ENCODE results near the gene SYTL2. TPM values are rescaled to one million over a fixed set of nuclear protein-coding genes. Genes with fewer than 3 reads are reported as not detected.
"Not testable (repeated sequence)": the region's sequence is repeated elsewhere in the genome, so short reads cannot be mapped to it uniquely, and the experiment has no call there.

SYTL2 gene
- total and polyA plus RNA-seq, 5 donors = 4.3 to 7.3 (median 5.7) TPM

DNA sequence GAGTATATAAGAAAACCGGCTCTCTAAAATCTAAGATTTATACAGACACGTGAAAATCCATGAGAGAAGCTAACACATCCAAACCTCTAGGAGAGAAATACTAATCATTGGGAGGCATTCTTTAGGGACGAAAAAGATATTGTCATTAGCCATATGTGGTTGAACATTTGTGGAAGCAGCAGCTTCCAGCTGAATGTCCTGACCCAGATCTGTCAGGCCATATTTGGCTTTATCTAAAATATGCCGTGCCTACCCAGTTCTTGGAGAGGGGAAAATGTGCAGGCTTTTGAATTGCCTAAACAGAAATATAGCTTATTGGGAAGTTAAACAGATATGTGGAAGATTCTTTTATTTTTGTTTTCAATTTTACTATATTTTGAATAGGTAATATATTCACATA is 131.4 kb downstream of the SYTL2 start:
- Histone ChIP-seq H3K27ac (ENCODE audit: low read length) (no peak overlapping the region), H3K4me3 (ENCODE audit: low read length) (no peak overlapping the region), H3K27me3 (ENCODE audit: control insufficient read depth, insufficient read depth) (no peaks in the 10 kb centered on the region), H3K9me3 (ENCODE audit: control insufficient read depth, low read length) (no peaks in the 10 kb centered on the region), H3K4me1 (ENCODE audit: control insufficient read depth, insufficient read depth, low read length) (no peaks in the 10 kb centered on the region)
- WGBS = 58% methylated on average over 4 of the region's 4 CpGs
- intact Hi-C loops (cut with DNase I) = no loop called here
- ATAC-seq (no peak), DNase-seq (no peak)

DNA sequence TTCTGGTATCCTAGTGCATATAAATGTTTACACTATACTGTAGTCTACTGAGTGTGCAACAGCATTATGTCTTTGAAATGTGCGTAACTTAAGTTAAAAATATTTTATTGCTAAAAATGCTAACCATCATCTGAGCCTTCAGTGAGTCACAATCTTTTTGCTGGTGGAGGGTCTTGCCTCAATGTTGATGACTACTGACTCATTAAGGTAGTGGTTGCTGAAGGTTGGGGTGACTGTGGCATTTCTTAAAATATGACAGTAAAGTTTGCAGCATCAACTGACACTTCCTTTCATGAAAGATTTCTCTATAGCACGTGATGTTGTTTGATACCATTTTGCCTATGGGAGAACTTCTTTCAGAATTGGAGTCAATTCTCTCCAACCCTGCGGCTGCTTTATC is 137.5 kb downstream of the SYTL2 start:
- H3K27me3 ChIP-seq (ENCODE audit: control insufficient read depth, insufficient read depth) = no peaks in the 10 kb centered on the region
- no peaks in the 10 kb centered on the region for H3K4me1 ChIP-seq (ENCODE audit: control insufficient read depth, insufficient read depth, low read length)
- H3K9me3 ChIP-seq (ENCODE audit: control insufficient read depth, low read length) = no peaks in the 10 kb centered on the region
- 87% methylated on average over 3 of the region's 3 CpGs for WGBS
- no peak overlapping the region for H3K4me3 ChIP-seq (ENCODE audit: low read length)
- no peak for ATAC-seq
- intact Hi-C loops (cut with DNase I) = no loop called here
- DNase-seq = no peak
- no peak overlapping the region for H3K27ac ChIP-seq (ENCODE audit: low read length)

DNA sequence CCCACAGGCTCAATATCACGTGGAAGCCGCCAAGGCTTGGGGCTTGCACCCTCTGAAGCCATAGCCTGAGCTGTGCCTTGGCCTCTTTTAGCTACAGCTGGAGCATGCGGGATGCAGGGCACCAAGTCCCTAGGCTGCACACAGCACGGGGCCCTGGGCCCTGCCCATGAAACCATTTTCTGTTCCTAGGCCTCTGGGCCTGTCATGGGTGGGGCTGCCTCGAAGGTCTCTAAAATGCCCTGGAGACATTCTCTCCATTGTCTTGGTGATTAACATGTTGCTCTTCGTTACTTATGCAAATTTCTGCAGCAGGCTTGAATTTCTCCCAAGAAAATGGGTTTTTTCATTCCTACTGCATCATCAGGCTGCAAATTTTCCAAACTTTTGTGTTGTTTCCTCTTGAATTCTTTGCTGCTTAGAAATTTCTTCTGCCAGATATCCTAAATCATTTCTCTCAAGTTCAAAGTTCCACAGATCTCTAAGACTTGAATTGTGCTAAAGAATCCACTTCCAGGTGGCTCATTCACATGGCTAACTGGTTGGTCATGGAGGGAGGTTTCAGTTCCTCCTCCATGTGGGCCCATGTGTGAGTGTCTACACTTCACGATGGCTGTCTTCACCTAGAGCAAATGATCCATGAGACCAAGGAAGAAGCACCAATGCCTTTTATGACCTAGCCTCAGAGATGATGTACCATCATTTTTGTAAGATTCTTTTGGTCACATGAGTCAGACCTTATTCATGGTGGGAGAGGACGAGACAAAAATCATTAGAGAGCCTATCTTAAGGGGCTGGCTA is 138.6 kb downstream of the SYTL2 start:
- Histone ChIP-seq H3K27me3 (ENCODE audit: control insufficient read depth, insufficient read depth) (no peaks in the 10 kb centered on the region), H3K9me3 (ENCODE audit: control insufficient read depth, low read length) (no peaks in the 10 kb centered on the region), H3K4me1 (ENCODE audit: control insufficient read depth, insufficient read depth, low read length) (no peaks in the 10 kb centered on the region), H3K27ac (ENCODE audit: low read length) (no peak overlapping the region), H3K4me3 (ENCODE audit: low read length) (no peak overlapping the region)
- intact Hi-C loops (cut with DNase I) = no loop called here
- WGBS = 87% methylated on average over 8 of the region's 8 CpGs
- DNase-seq (no peak), ATAC-seq (no peak)

DNA sequence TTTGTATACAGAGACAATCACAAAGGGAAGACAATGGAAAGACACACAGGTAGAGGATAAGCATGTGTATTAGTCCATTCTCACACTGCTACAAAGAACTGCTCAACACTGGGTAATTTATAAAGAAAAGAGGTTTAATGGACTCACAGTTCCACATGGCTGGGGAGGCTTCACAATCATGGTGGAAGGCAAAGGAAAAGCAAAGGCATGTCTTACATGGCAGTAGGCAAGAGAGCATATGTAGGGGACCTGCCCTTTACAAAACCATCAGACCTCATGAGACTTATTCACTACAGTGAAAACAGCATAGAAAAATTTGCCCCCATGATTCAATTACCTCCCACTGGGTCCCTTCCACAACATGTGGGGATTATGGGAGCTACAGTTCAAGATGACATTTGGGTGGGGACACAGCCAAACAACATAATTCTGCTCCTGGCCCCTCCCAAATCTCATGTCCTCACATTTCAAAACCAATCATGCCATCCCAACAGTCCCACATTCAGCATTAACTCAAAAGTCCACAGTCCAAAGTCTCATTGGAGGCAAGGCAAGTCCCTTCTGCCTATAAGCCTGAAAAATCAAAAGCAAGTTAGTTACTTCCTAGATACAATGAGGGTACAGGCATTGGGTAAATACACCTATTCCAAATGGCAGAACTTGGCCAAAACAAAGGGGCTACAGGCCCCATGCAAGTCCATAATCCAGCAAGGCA is 139.8 kb downstream of the SYTL2 start:
- H3K9me3 ChIP-seq (ENCODE audit: control insufficient read depth, low read length); H3K4me3 ChIP-seq (ENCODE audit: low read length); H3K4me1 ChIP-seq (ENCODE audit: control insufficient read depth, insufficient read depth, low read length); H3K27me3 ChIP-seq (ENCODE audit: control insufficient read depth, insufficient read depth); intact Hi-C loops (cut with DNase I); H3K27ac ChIP-seq (ENCODE audit: low read length); ATAC-seq; DNase-seq: not testable (repeated sequence)

DNA sequence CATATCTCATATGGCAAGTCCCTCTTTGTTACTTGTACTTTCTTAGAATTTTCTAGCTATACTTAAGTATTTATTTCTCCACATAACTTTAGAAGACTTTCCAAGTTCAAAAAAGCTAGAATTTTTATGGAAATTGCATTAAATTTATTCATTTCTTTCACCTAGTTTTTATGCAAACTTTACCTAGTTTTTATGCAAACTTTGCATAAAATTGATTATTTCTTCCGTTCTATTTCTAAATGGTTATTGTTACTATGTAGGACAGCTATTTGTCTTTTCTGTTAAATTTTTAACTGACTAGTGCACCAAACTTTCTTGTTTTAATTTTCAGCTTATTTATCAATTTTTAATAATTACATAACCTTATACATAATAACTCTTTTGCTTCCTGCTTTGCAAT is 142.8 kb downstream of the SYTL2 start:
- H3K27ac ChIP-seq (ENCODE audit: low read length) = no peak overlapping the region
- no peaks in the 10 kb centered on the region for H3K27me3 ChIP-seq (ENCODE audit: control insufficient read depth, insufficient read depth)
- ATAC-seq (no peak), DNase-seq (no peak)
- no peaks in the 10 kb centered on the region for H3K9me3 ChIP-seq (ENCODE audit: control insufficient read depth, low read length)
- intact Hi-C loops (cut with DNase I) = no loop called here
- 94% methylated on average over 1 of the region's 1 CpG for WGBS
- H3K4me1 ChIP-seq (ENCODE audit: control insufficient read depth, insufficient read depth, low read length) = no peaks in the 10 kb centered on the region
- no peak overlapping the region for H3K4me3 ChIP-seq (ENCODE audit: low read length)

DNA sequence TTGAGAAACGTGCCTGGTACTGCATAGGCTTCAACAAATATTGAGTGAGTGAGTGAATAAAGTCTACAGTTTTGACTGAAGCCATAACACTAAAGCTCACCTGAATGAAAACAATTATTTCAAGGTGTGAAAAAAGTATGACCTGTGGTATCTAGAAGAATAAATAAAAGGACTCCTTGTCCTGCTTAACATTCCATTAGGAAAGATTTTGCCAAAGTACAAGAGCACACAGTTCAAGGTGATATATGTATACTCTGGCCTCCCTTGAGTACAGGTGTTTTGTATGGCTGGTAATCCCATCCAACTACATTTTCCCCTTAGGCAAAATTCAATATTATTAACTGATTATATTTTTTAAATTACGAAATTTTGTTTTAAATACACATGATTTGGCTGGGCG is 144.3 kb downstream of the SYTL2 start:
- 93% methylated on average over 3 of the region's 3 CpGs for WGBS
- no peak overlapping the region for H3K27ac ChIP-seq (ENCODE audit: low read length)
- H3K27me3 ChIP-seq (ENCODE audit: control insufficient read depth, insufficient read depth) = no peaks in the 10 kb centered on the region
- intact Hi-C loops (cut with DNase I) = no loop called here
- ATAC-seq (no peak), DNase-seq (no peak)
- H3K4me1 ChIP-seq (ENCODE audit: control insufficient read depth, insufficient read depth, low read length) = no peaks in the 10 kb centered on the region
- no peaks in the 10 kb centered on the region for H3K9me3 ChIP-seq (ENCODE audit: control insufficient read depth, low read length)
- no peak overlapping the region for H3K4me3 ChIP-seq (ENCODE audit: low read length)

DNA sequence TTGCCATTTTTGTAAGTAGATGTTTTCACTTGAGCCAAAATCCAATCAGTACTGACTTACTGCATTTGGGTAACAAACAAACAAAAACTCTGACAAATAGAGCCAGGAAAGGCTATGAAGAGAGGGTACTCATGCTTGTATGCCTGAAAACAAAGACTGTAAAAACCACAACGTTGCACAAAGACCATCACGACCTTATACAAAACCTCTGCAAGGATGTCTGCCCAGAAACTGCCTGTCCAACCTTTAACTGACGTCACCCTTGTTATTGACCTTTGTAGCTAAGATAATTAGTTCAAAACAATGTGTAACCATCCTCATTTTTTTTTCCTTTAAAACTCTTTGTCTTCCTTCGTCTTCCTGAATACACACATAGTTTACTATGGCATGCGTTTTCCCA is 145.2 kb downstream of the SYTL2 start:
- no peaks in the 10 kb centered on the region for H3K4me1 ChIP-seq (ENCODE audit: control insufficient read depth, insufficient read depth, low read length)
- H3K9me3 ChIP-seq (ENCODE audit: control insufficient read depth, low read length) = no peaks in the 10 kb centered on the region
- intact Hi-C loops (cut with DNase I) = loop anchor here in 1 of 4 donors (2.0 kb wide), 1 partner anchor 37 kb away; the partner anchor contains the start of gene TMEM126B
- no peak overlapping the region for H3K4me3 ChIP-seq (ENCODE audit: low read length)
- DNase-seq = no peak
- WGBS = 76% methylated on average over 5 of the region's 5 CpGs
- no peak for ATAC-seq
- H3K27ac ChIP-seq (ENCODE audit: low read length) = no peak overlapping the region
- H3K27me3 ChIP-seq (ENCODE audit: control insufficient read depth, insufficient read depth) = no peaks in the 10 kb centered on the region

DNA sequence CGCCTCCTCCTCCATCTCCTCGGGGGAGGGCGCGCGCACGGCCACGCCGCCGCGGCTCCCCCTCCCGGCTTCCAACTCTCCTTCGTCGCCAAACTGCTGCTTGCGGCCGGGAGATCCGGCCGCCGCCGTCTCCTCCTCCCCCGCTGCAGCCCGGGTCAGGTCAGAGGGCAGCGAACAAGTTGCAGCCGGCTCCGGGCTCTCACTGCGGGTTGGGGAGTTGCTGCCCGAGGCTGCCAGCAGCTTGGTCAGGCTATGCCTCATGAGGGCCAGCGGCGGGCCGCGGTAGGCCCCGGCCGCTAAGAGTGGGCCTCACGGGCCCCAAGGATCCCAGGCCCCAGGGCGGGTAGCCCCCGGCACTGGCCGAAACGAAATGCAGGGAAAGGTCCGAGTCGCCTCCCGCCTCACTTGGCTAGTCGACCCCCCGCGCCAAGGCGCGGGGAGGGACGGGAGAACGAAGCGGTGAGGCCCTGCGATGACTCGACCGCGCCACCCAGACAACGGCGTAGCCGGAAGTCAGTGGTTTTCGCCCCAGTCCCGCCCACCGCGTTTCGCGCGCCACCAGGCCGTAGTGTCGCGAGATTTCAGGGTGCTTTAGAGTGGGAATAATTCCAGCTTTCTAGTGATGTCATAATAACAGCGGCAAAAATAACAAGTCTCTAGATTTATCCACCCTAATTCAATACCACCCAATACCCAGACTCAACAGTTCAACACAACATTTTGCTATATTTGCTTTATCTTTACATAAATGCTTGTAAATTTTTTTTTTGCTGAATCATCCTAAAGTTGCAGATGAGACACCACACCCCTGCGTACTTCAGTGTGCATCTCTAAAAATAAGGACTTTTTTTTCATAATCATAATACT is 146.1 kb downstream of the SYTL2 start, which contains the start of gene CREBZF:
CREBZF (minus strand) TSS at position 515 of the 867 bp plus-strand sequence; CDS start at position 261, 254 bp downstream.
- peak within 1 kb of the TSS; percentile 99 for H3K27ac ChIP-seq (ENCODE audit: low read length)
- WGBS = under 1% methylated on average over 67 of the region's 67 CpGs
- no peaks in the 10 kb centered on the region for H3K27me3 ChIP-seq (ENCODE audit: control insufficient read depth, insufficient read depth)
- DNase-seq (peak; percentile 95 to 98 (median 97)), ATAC-seq (peak; percentile 97 to 98)
- intact Hi-C loops (cut with DNase I) = loop anchor here in 2 of 4 donors (2.0 to 5.0 kb wide), 2 partner anchors 36 to 38 kb away; partner anchors contain the start of genes TMEM126B (in 2 of the 2) and DLG2 (in 1 of the 2)
- no peaks in the 10 kb centered on the region for H3K9me3 ChIP-seq (ENCODE audit: control insufficient read depth, low read length)
- no peaks in the 10 kb centered on the region for H3K4me1 ChIP-seq (ENCODE audit: control insufficient read depth, insufficient read depth, low read length)
- H3K4me3 ChIP-seq (ENCODE audit: low read length) = peak within 1 kb of the TSS; percentile 84

DNA sequence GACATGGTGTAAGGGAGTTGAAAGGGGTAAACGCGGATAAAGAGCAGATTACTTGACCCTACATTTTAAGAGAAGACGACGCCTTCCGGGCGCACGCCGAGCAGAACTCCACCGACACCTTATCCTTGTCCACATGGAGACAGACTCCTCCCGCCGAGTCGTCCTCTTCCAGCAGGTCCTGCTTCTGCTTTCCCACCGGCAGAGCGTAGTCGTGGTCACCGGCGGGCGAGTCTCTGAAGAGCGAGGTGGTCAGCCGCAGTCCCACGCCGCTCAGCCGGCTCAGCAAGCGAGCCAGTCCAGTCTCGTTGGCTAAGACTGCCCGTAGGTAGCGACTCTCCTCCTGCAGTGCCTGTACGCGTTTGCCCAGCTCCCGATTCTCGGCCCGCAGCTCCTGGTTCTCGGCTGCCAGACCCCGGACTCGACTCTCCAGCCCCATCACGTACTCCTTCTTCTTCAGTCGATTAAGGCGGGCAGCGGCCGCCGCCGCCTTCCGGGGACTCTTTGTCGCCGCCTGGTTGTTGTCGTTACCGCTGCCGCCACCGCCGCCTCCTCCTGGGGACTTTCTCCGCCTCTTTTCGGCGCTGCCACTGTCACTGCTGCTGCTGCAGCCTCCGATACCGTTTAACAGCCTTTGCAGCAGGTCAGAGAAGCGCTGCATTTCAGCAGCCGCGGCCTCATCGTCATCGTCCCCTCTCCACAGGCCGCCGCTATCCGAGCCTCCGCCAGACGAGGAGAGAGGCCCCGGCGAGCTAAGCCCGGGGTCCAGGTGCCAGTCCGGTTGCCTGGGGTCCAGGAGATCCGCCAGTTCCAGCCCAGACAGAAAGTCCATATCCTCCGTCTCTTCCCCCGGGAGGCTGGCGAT is 147.0 kb downstream of the SYTL2 start:
- ATAC-seq (peak; percentile 81 to 83), DNase-seq (peak; percentile 82 to 93 (median 92))
- intact Hi-C loops (cut with DNase I) = loop anchor here in 2 of 4 donors (2.0 to 5.0 kb wide), 2 partner anchors 35 to 37 kb away; partner anchors contain the start of genes TMEM126B (in 2 of the 2) and DLG2 (in 1 of the 2)
- H3K4me1 ChIP-seq (ENCODE audit: control insufficient read depth, insufficient read depth, low read length) = no peaks in the 10 kb centered on the region
- WGBS = under 1% methylated on average over 73 of the region's 73 CpGs
- H3K27ac ChIP-seq (ENCODE audit: low read length) = peak overlapping the region; percentile 99
- no peaks in the 10 kb centered on the region for H3K9me3 ChIP-seq (ENCODE audit: control insufficient read depth, low read length)
- peak overlapping the region; percentile 84 for H3K4me3 ChIP-seq (ENCODE audit: low read length)
- no peaks in the 10 kb centered on the region for H3K27me3 ChIP-seq (ENCODE audit: control insufficient read depth, insufficient read depth)
